IMR-90 (cell line): Measurements from ENCODE around the gene GPR153. TPM values are rescaled to one million over a fixed set of nuclear protein-coding genes. Genes with fewer than 3 reads are reported as not detected.

Source experiments
- ATAC-seq: fragments of 200-7000 bp; cut with Tn5 transposase; 2 replicates; pipeline ENCODE4 v1.9.1; 2020; ENCODE audit warnings: low read depth, mild to moderate bottlenecking, moderate library complexity
- BruUV-seq: library from RNA; stranded (reverse); fragments of 400-500 nt; replicated peaks from 2 replicates; lab custom pipeline; 2021; lab: Mats Ljungman, UMichigan
- CTCF ChIA-PET: fragments of 300-600 bp; formaldehyde crosslinking; extraction: SDS; loops from one replicate; lab custom pipeline; 2021; ENCODE audit warnings: antibody characterized with exemption; lab: Yijun Ruan, JAX
- POLR2A ChIA-PET: fragments of 300-600 bp; sonication (Branson Sonifier 250); formaldehyde crosslinking; loops from one replicate; lab custom pipeline; 2022; ENCODE audit warnings: antibody characterized with exemption; ENCODE audit not compliant: unreplicated experiment; lab: Charles Lee
- DNase-seq: peaks from one replicate; pipeline ENCODE4 v3.0.0; 2013
- H2AFZ ChIP-seq: replicated peaks from 2 replicates; pipeline ENCODE3; 2013; ENCODE audit warnings: low read length, mild to moderate bottlenecking; ENCODE audit not compliant: poor library complexity
- H2AK5ac ChIP-seq: 2 replicates; pipeline ENCODE4 v1.6.1; 2013; ENCODE audit warnings: low read depth, low read length, inconsistent platforms
- H2AK9ac ChIP-seq: replicated peaks from 2 replicates; pipeline ENCODE3; 2013; ENCODE audit warnings: mild to moderate bottlenecking, low read depth, low read length, moderate library complexity; ENCODE audit not compliant: poor library complexity
- H2BK120ac ChIP-seq: 2 replicates; pipeline ENCODE4 v1.6.1; 2013; ENCODE audit warnings: low read depth, low read length, inconsistent platforms
- H2BK15ac ChIP-seq: 3 replicates; pipeline ENCODE4 v1.6.1; 2013; ENCODE audit warnings: low read depth, low read length, inconsistent platforms
- H2BK20ac ChIP-seq: 2 replicates; pipeline ENCODE4 v1.6.1; 2013; ENCODE audit warnings: low read depth, mild to moderate bottlenecking, inconsistent platforms, low read length, moderate library complexity
- H2BK5ac ChIP-seq: 2 replicates; pipeline ENCODE4 v1.6.1; 2013; ENCODE audit warnings: mild to moderate bottlenecking, low read depth, low read length, inconsistent platforms; ENCODE audit not compliant: poor library complexity, severe bottlenecking
- H3K14ac ChIP-seq: replicated peaks from 2 replicates; pipeline ENCODE4 v1.6.1; 2013; ENCODE audit warnings: low read depth, low read length, inconsistent platforms
- H3K18ac ChIP-seq: 2 replicates; pipeline ENCODE4 v1.6.1; 2013; ENCODE audit warnings: low read depth, low read length, control low read depth
- H3K23ac ChIP-seq: 2 replicates; pipeline ENCODE4 v1.6.1; 2013; ENCODE audit warnings: low read depth, low read length, inconsistent platforms
- H3K27ac ChIP-seq: 2 replicates; pipeline ENCODE4 v1.5.1; 2013; ENCODE audit warnings: mild to moderate bottlenecking, control low read depth, low read length; ENCODE audit not compliant: insufficient read depth
- H3K27me3 ChIP-seq: 2 replicates; pipeline ENCODE4 v1.6.1; 2013; ENCODE audit warnings: low read length; ENCODE audit not compliant: control insufficient read depth, insufficient read depth
- H3K36me3 ChIP-seq: 2 replicates; pipeline ENCODE4 v1.6.1; 2013; ENCODE audit warnings: low read length, mixed read lengths; ENCODE audit not compliant: control insufficient read depth, insufficient read depth
- H3K4ac ChIP-seq: 2 replicates; pipeline ENCODE4 v1.6.1; 2013; ENCODE audit warnings: low read depth, low read length, inconsistent platforms
- H3K4me1 ChIP-seq: 2 replicates; pipeline ENCODE4 v1.6.1; 2013; ENCODE audit warnings: low read length, mixed read lengths; ENCODE audit not compliant: control insufficient read depth, insufficient read depth
- H3K4me2 ChIP-seq: 2 replicates; pipeline ENCODE4 v1.6.1; 2013; ENCODE audit warnings: low read depth, mild to moderate bottlenecking, control low read depth, low read length, moderate library complexity
- H3K4me3 ChIP-seq: 2 replicates; pipeline ENCODE4 v1.5.1; 2013; ENCODE audit warnings: low read depth, mild to moderate bottlenecking, control low read depth, low read length, moderate library complexity; ENCODE audit not compliant: insufficient read depth
- H3K56ac ChIP-seq: 2 replicates; pipeline ENCODE4 v1.6.1; 2013; ENCODE audit warnings: low read length, inconsistent platforms; ENCODE audit not compliant: insufficient read depth; ENCODE audit errors: extremely low read depth
- H3K79me1 ChIP-seq, 2 experiments: 2 replicates each; pipeline ENCODE4 v1.6.1; 2013; ENCODE audit warnings: low read length in 2 of 2, inconsistent platforms in 1 of 2, low read depth in 1 of 2
- H3K9ac ChIP-seq: 2 replicates; pipeline ENCODE4 v1.6.1; 2013; ENCODE audit warnings: low read depth, low read length, control low read depth
- H3K9me1 ChIP-seq: 2 replicates; pipeline ENCODE4 v1.6.1; 2013; ENCODE audit warnings: low read length, inconsistent platforms; ENCODE audit not compliant: insufficient read depth
- H3K9me3 ChIP-seq: 2 replicates; pipeline ENCODE4 v1.6.1; 2013; ENCODE audit warnings: low read length; ENCODE audit not compliant: control insufficient read depth, insufficient read depth
- H4K20me1 ChIP-seq: 2 replicates; pipeline ENCODE4 v1.6.1; 2013; ENCODE audit warnings: low read length, inconsistent platforms; ENCODE audit not compliant: insufficient read depth
- H4K5ac ChIP-seq: 2 replicates; pipeline ENCODE4 v1.6.1; 2013; ENCODE audit warnings: mild to moderate bottlenecking, low read depth, low read length, control low read depth
- H4K8ac ChIP-seq, 2 experiments: 2 replicates each; pipeline ENCODE4 v1.6.1; 2013; ENCODE audit warnings: low read depth in 2 of 2, low read length in 2 of 2, control low read depth in 1 of 2, inconsistent platforms in 1 of 2
- H4K91ac ChIP-seq: 2 replicates; pipeline ENCODE4 v1.6.1; 2013; ENCODE audit warnings: low read depth, low read length, inconsistent platforms; ENCODE audit not compliant: insufficient read depth
- CEBPB ChIP-seq: IDR thresholded peaks from 2 replicates; pipeline ENCODE4 v1.6.1; 2012; ENCODE audit warnings: low read depth, low read length, improper control_type of control experiment
- MXI1 ChIP-seq: IDR thresholded peaks from 2 replicates; pipeline ENCODE4 v1.6.1; 2012; ENCODE audit warnings: low read depth, mild to moderate bottlenecking, low read length, moderate library complexity, borderline replicate concordance
- POLR2A ChIP-seq: IDR thresholded peaks from 2 replicates; pipeline ENCODE4 v1.6.1; 2012; ENCODE audit warnings: mild to moderate bottlenecking, low read depth, low read length
- SMC3 ChIP-seq: fragments of 150-350 bp; IDR thresholded peaks from 2 replicates; pipeline ENCODE4 v1.6.1; 2016; ENCODE audit warnings: low read depth, mild to moderate bottlenecking, antibody characterized with exemption, low read length, moderate library complexity
- WGBS, 2 experiments: methylation state at CpG; one replicate each; pipeline versions ENCODE4 v1.1.5 to v1.1.7; 2013; ENCODE audit warnings: missing lambda C conversion rate in 2 of 2; ENCODE audit not compliant: insufficient read length in 1 of 2; ENCODE audit errors: extremely low coverage in 2 of 2; 5-methylcytosine and 5-hydroxymethylcytosine counted together
- dilution Hi-C: fragments of 300-500 bp; cut with HindIII; formaldehyde crosslinking; loops from one replicate; pipeline ENCODE4 v1.14.3; 2018; ENCODE audit warnings: low sequenced_read_pairs; ENCODE audit not compliant: unreplicated experiment
- in situ Hi-C: fragments of 300-500 bp; cut with MboI; formaldehyde crosslinking; loops from 3 replicates; pipeline ENCODE4 v1.14.3; 2019; ENCODE audit warnings: low sequenced_read_pairs, inconsistent platforms, mixed read lengths
- intact Hi-C: fragments of 100-400 bp; cut with micrococcal nuclease; formaldehyde crosslinking; loops from 2 replicates; pipeline ENCODE4 v1.10.0; 2022
- polyA plus RNA-seq, 3 experiments: library from polyadenylated mRNA; depleted of rRNA; stranded (reverse); fragments of >200 nt; gene quantifications; 2 replicates each; pipeline ENCODE4 v1.2.3, GENCODE V29; 2012; ENCODE audit warnings: low replicate concordance in 1 of 3
- total RNA-seq: library from RNA; depleted of rRNA; stranded (reverse); fragments of >200 nt; gene quantifications from 2 replicates; pipeline ENCODE4 v1.2.3, GENCODE V29; 2012

Gene GPR153
- total and polyA plus RNA-seq, 2 of the 4 experiments (the other 2 are of a cell fraction) = 1.8 to 5.2 TPM

DNA sequence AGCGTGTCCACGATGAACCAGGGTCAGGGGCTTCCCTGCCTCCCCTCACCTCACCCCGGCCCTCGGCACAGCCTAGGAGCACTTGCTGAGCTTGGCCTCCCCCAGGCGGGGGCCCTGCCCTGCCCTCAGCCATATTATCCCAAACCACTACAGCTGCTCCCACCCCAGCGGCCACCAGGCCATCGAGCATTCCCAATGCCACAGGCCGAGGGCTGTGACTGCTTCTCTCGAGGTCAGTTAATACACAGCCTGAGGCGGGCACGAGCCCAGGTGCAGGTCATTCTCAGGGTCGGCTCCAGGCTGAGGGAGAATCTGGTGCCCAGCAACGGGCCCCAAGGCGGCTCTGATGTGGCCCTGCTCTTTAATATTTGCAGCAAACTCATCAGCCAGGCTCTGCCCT is 8.4 kb upstream of the GPR153 start:
- no peak overlapping the region for H4K5ac ChIP-seq
- H2BK5ac ChIP-seq = no peak overlapping the region
- in situ Hi-C loops (no loop called here), intact Hi-C loops (no loop called here), dilution Hi-C loops (no loop called here)
- TF ChIP-seq MXI1 (no peak), POLR2A (no peak), SMC3 (no peak), CEBPB (no peak)
- no peak overlapping the region for H3K14ac ChIP-seq
- no peak overlapping the region for H4K91ac ChIP-seq
- BruUV-seq = no TSS peak
- H3K27ac ChIP-seq = no peak overlapping the region
- DNase-seq (no peak), ATAC-seq (no peak)
- no peak overlapping the region for H2AK9ac ChIP-seq
- no peaks in the 10 kb centered on the region for H3K36me3 ChIP-seq
- no peak overlapping the region for H3K18ac ChIP-seq
- CTCF ChIA-PET = no interaction called here
- no peak overlapping the region for H2AK5ac ChIP-seq
- no peak overlapping the region for H3K56ac ChIP-seq
- no peak overlapping the region for H2AFZ ChIP-seq
- H3K9ac ChIP-seq = no peak overlapping the region
- no peak overlapping the region for H3K4ac ChIP-seq
- no peak overlapping the region for H2BK20ac ChIP-seq
- no peak overlapping the region for H3K4me2 ChIP-seq
- H3K9me3 ChIP-seq = no peaks in the 10 kb centered on the region
- H2BK120ac ChIP-seq = no peak overlapping the region
- POLR2A ChIA-PET = no interaction called here
- H2BK15ac ChIP-seq = no peak overlapping the region
- H3K4me3 ChIP-seq = no peak overlapping the region
- peaks cover 7% of the 10 kb centered on the region; the same call in 1 of the 2 replicates for H3K9me1 ChIP-seq
- H4K8ac ChIP-seq = no peak overlapping the region
- 72% methylated on average over 7 of the region's 14 CpGs; no CpG with 5 or more reads in 1 of the 2 experiments for WGBS, 2 experiments
- no peaks in the 10 kb centered on the region for H3K27me3 ChIP-seq
- H4K20me1 ChIP-seq = peaks cover 8% of the 10 kb centered on the region
- H3K23ac ChIP-seq = no peak overlapping the region
- H3K4me1 ChIP-seq = peaks cover 15% of the 10 kb centered on the region
- peaks cover 0 to 17% of the 10 kb centered on the region in 2 experiments; a peak in 1 of 4 replicates for H3K79me1 ChIP-seq
